K562 (cell line): ENCODE measurements around the gene MUC5B. TPM values are rescaled to one million over a fixed set of nuclear protein-coding genes. Genes with fewer than 3 reads are reported as not detected.
A peak's percentile ranks its signal among the peaks of the same experiment; 100 is the strongest.
"Not testable (repeated sequence)": the region's sequence is repeated elsewhere in the genome, so short reads cannot be mapped to it uniquely, and the experiment has no call there.

ENCODE experiments used
- ATAC-seq: fragments of 200-7000 bp; cut with Tn5 transposase; 3 replicates; pipeline ENCODE4 v1.9.1; 2020; ENCODE audit warnings: moderate library complexity
- BruUV-seq: library from RNA; stranded (reverse); fragments of 400-500 nt; replicated peaks from 2 replicates; lab custom pipeline; 2021; lab: Mats Ljungman, UMichigan
- CTCF ChIA-PET: fragments of 300-600 bp; formaldehyde crosslinking; extraction: SDS; loops from one replicate; lab custom pipeline; 2021; ENCODE audit warnings: low intra/inter-chr PET ratio; lab: Yijun Ruan, JAX
- POLR2A ChIA-PET: fragments of 300-600, 350-650 bp; sonication (Branson Sonifier 250); formaldehyde crosslinking; extraction: SDS; loops from one replicate; lab custom pipeline; 2021; ENCODE audit warnings: antibody characterized with exemption, inconsistent platforms; lab: Yijun Ruan, JAX
- DNase-seq, 4 experiments: peaks; one replicate each; pipeline versions ENCODE4 v3.0.0 to v3.0.0-alpha.2; 2011 to 2018; ENCODE audit warnings: low spot score in 3 of 4, mixed read lengths in 3 of 4; ENCODE audit errors: extremely low read depth in 1 of 4
- FAIRE-seq: peaks from 2 replicates; lab custom pipeline; 2011; peaks lifted over from hg19 to GRCh38; lab: Jason Lieb, UNC
- H2AFZ ChIP-seq: 2 replicates; pipeline ENCODE4 v1.6.0; 2011; ENCODE audit warnings: low read depth, low read length, control low read depth, inconsistent platforms
- H3K27ac ChIP-seq: fragments of 200-600 bp; 3 replicates; pipeline ENCODE4 v1.8.0; 2011; ENCODE audit warnings: low read depth, mild to moderate bottlenecking, control low read depth, inconsistent platforms, low read length, moderate library complexity, mixed read lengths; ENCODE audit errors: extremely low read depth
- H3K27me3 ChIP-seq, 2 experiments: fragments of 300-600 bp in 1 of 2; 2 replicates in 1 of 2; 3 replicates in 1 of 2; pipeline versions ENCODE4 v1.6.0 to v1.8.0; 2011; ENCODE audit warnings: inconsistent platforms in 2 of 2, low read length in 2 of 2, mild to moderate bottlenecking in 1 of 2, mixed read lengths in 1 of 2, moderate library complexity in 1 of 2; ENCODE audit not compliant: control insufficient read depth in 2 of 2, insufficient read depth in 2 of 2
- H3K36me3 ChIP-seq: fragments of 300-600 bp; 3 replicates; pipeline ENCODE4 v1.8.0; 2011; ENCODE audit warnings: mild to moderate bottlenecking, low read length, inconsistent platforms; ENCODE audit not compliant: control insufficient read depth, insufficient read depth
- H3K4me1 ChIP-seq, 2 experiments: fragments of 200-600 bp in 1 of 2; replicated peaks in 1 of 2; 2 replicates in 1 of 2; 3 replicates in 1 of 2; pipeline versions ENCODE4 v1.5.1 to v1.8.0; 2011; ENCODE audit warnings: inconsistent platforms in 2 of 2, low read length in 2 of 2, mild to moderate bottlenecking in 1 of 2, mixed read lengths in 1 of 2, moderate library complexity in 1 of 2; ENCODE audit not compliant: control insufficient read depth in 2 of 2, insufficient read depth in 2 of 2
- H3K4me2 ChIP-seq: 2 replicates; pipeline ENCODE4 v1.6.1; 2011; ENCODE audit warnings: low read length, control low read depth, inconsistent platforms, mixed read lengths; ENCODE audit not compliant: insufficient read depth
- H3K4me3 ChIP-seq: fragments of 200-600 bp; sonication (generic), shearing (Covaris generic); 2 replicates; pipeline ENCODE4 v1.5.1; 2016; ENCODE audit warnings: control low read depth, inconsistent platforms
- H3K79me2 ChIP-seq: fragments of 200-600 bp; 3 replicates; pipeline ENCODE4 v1.8.0; 2011; ENCODE audit warnings: low read length, inconsistent platforms; ENCODE audit not compliant: control insufficient read depth, insufficient read depth
- H3K9ac ChIP-seq, 2 experiments: 2 replicates each; pipeline versions ENCODE4 v1.6.0 to v1.6.1; 2011; ENCODE audit warnings: low read depth in 2 of 2, low read length in 2 of 2, control low read depth in 1 of 2, inconsistent platforms in 1 of 2, mild to moderate bottlenecking in 1 of 2, mixed read lengths in 1 of 2; ENCODE audit not compliant: insufficient read depth in 1 of 2
- H3K9me1 ChIP-seq: one replicate; pipeline ENCODE4 v1.6.0; 2011; ENCODE audit warnings: inconsistent platforms, mild to moderate bottlenecking, low read length, moderate library complexity; ENCODE audit not compliant: control insufficient read depth, insufficient read depth
- H3K9me3 ChIP-seq: replicated peaks from 2 replicates; pipeline ENCODE4 v1.5.1; 2011; ENCODE audit warnings: low read depth, low read length, inconsistent platforms; ENCODE audit not compliant: control insufficient read depth, insufficient read depth
- H4K20me1 ChIP-seq: replicated peaks from 2 replicates; pipeline ENCODE4 v1.6.1; 2011; ENCODE audit warnings: low read length, inconsistent platforms, mixed read lengths; ENCODE audit not compliant: control insufficient read depth, insufficient read depth
- WGBS: fragments of 100-300 bp; shearing (Covaris generic); methylation state at CpG from one replicate; pipeline ENCODE4 v1.1.6; 2016; ENCODE audit warnings: low coverage, mixed read lengths; ENCODE audit not compliant: insufficient coverage; ENCODE audit errors: missing lambda C conversion rate; 5-methylcytosine and 5-hydroxymethylcytosine counted together
- in situ Hi-C: fragments of 300-500 bp; cut with MboI; formaldehyde crosslinking; loops from 4 replicates; pipeline ENCODE4 v1.15.0; 2018; ENCODE audit warnings: inconsistent platforms, mixed read lengths
- intact Hi-C: fragments of 100-400 bp; cut with micrococcal nuclease; formaldehyde crosslinking; loops from 2 replicates; pipeline ENCODE4 v1.14.2; 2022
- polyA plus RNA-seq, 8 experiments: library from polyadenylated mRNA; depleted of rRNA in 4 of 8; stranded (reverse) in 5 of 8; unstranded in 3 of 8; fragments of >200 nt; fragmentation: Nextera tagmentation in 2 of 8; fragmentation: Illumina TruSeq in 1 of 8; extraction: Ambion mirVana in 2 of 8; extraction: Trizol in 1 of 8; gene quantifications; 2 replicates each; pipeline versions ENCODE4 v1.2.1 to v1.2.3, GENCODE V29; 2011 to 2014; ENCODE audit warnings: inconsistent platforms in 1 of 8, missing spikeins in 1 of 8
- total RNA-seq, 7 experiments: library from RNA; depleted of rRNA in 6 of 7; stranded (reverse); fragments of >200 nt in 6 of 7; fragmentation: Illumina TruSeq in 2 of 7; extraction: Trizol in 2 of 7; gene quantifications; 2 replicates each; pipeline versions ENCODE4 v1.2.1 to v1.2.3, GENCODE V29; 2011 to 2021; ENCODE audit warnings: low replicate concordance in 1 of 7
- TF ChIP-seq, protein P1 (sequence below): fragments of 450-650 bp; formaldehyde crosslinking; IDR thresholded peaks from 2 replicates; pipeline ENCODE4 v1.4.0; 2020; ENCODE audit warnings: mild to moderate bottlenecking, moderate library complexity

MUC5B gene
- total and polyA plus RNA-seq, 9 of the 15 experiments (the other 6 are each of a cell fraction or from before 2014, with no cell fraction given), result 0.04 to 0.95 TPM; not detected in 7

DNA sequence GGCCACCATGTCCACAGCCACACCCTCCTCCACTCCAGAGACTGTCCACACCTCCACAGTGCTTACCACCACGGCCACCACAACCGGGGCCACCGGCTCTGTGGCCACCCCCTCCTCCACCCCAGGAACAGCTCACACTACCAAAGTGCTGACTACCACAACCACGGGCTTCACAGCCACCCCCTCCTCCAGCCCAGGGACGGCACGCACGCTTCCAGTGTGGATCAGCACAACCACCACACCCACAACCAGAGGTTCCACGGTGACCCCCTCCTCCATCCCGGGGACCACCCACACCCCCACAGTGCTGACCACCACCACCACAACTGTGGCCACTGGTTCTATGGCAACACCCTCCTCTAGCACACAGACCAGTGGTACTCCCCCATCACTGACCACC is 21.7 kb downstream of the MUC5B start:
- intact Hi-C loops, H3K4me1 ChIP-seq, H4K20me1 ChIP-seq, POLR2A ChIA-PET, H3K79me2 ChIP-seq, in situ Hi-C loops, H3K9ac ChIP-seq, H3K27ac ChIP-seq, H3K4me3 ChIP-seq, H3K27me3 ChIP-seq, CTCF ChIA-PET, ATAC-seq, BruUV-seq, DNase-seq, H3K4me2 ChIP-seq, H3K36me3 ChIP-seq, H2AFZ ChIP-seq, FAIRE-seq, H3K9me3 ChIP-seq, H3K9me1 ChIP-seq: not testable (repeated sequence)
- WGBS, result 32% methylated on average over 6 of the region's 9 CpGs

DNA sequence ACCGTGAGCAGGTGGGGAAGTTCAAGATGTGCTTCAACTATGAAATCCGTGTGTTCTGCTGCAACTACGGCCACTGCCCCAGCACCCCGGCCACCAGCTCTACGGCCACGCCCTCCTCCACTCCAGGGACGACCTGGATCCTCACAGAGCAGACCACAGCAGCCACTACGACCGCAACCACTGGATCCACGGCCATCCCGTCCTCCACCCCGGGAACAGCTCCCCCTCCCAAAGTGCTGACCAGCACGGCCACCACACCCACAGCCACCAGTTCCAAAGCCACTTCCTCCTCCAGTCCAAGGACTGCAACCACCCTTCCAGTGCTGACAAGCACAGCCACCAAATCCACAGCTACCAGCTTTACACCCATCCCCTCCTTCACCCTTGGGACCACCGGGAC is 22.9 kb downstream of the MUC5B start:
- H3K9ac ChIP-seq, POLR2A ChIA-PET, in situ Hi-C loops, H4K20me1 ChIP-seq, H3K4me2 ChIP-seq, H3K79me2 ChIP-seq, H3K9me1 ChIP-seq, H3K4me1 ChIP-seq, H3K9me3 ChIP-seq, DNase-seq, intact Hi-C loops, H2AFZ ChIP-seq, CTCF ChIA-PET, H3K36me3 ChIP-seq, FAIRE-seq, H3K27ac ChIP-seq, H3K27me3 ChIP-seq, BruUV-seq, ATAC-seq, H3K4me3 ChIP-seq: not testable (repeated sequence)
- TF ChIP-seq, protein P1, sequence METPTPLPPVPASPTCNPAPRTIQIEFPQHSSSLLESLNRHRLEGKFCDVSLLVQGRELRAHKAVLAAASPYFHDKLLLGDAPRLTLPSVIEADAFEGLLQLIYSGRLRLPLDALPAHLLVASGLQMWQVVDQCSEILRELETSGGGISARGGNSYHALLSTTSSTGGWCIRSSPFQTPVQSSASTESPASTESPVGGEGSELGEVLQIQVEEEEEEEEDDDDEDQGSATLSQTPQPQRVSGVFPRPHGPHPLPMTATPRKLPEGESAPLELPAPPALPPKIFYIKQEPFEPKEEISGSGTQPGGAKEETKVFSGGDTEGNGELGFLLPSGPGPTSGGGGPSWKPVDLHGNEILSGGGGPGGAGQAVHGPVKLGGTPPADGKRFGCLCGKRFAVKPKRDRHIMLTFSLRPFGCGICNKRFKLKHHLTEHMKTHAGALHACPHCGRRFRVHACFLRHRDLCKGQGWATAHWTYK (CRISPR knock-in tag), result peak; percentile 83; the same call in 1 of the 2 replicates
- WGBS, result 12% methylated on average over 9 of the region's 14 CpGs

DNA sequence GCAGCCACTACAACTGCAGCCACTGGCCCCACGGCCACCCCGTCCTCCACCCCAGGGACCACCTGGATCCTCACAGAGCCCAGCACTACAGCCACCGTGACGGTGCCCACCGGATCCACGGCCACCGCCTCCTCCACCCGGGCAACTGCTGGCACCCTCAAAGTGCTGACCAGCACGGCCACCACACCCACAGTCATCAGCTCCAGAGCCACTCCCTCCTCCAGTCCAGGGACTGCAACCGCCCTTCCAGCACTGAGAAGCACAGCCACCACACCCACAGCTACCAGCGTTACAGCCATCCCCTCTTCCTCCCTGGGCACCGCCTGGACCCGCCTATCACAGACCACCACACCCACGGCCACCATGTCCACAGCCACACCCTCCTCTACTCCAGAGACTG is 23.4 kb downstream of the MUC5B start:
- H3K4me3 ChIP-seq, H3K36me3 ChIP-seq, BruUV-seq, H3K79me2 ChIP-seq, in situ Hi-C loops, FAIRE-seq, H3K27ac ChIP-seq, H3K4me2 ChIP-seq, H2AFZ ChIP-seq, DNase-seq, H3K9me1 ChIP-seq, CTCF ChIA-PET, H3K27me3 ChIP-seq, H3K4me1 ChIP-seq, H3K9ac ChIP-seq, POLR2A ChIA-PET, H3K9me3 ChIP-seq, intact Hi-C loops, H4K20me1 ChIP-seq, ATAC-seq: not testable (repeated sequence)
- WGBS, result 12% methylated on average over 11 of the region's 14 CpGs
